Nephron progenitor cell (in vitro differentiated cells): ENCODE measurements around the gene IFT52.

Source experiments
- DNase-seq: peaks from one replicate; pipeline ENCODE4 v3.0.0; 2021
- H3K27ac Mint-ChIP-seq: 2 replicates; pipeline ENCODE4 v1.8.0; 2021; ENCODE audit warnings: mild to moderate bottlenecking, moderate library complexity, mixed read lengths
- H3K27me3 Mint-ChIP-seq: 2 replicates; pipeline ENCODE4 v1.8.0; 2021; ENCODE audit warnings: mild to moderate bottlenecking, low read depth, mixed read lengths; ENCODE audit not compliant: poor library complexity
- H3K36me3 Mint-ChIP-seq: 2 replicates; pipeline ENCODE4 v1.8.0; 2021; ENCODE audit warnings: low read depth, mixed read lengths
- H3K4me1 Mint-ChIP-seq: 2 replicates; pipeline ENCODE4 v1.8.0; 2021; ENCODE audit warnings: mixed read lengths
- H3K4me3 Mint-ChIP-seq: 2 replicates; pipeline ENCODE4 v1.8.0; 2021; ENCODE audit warnings: mild to moderate bottlenecking, moderate library complexity, mixed read lengths
- H3K9me3 Mint-ChIP-seq: 2 replicates; pipeline ENCODE4 v1.8.0; 2021; ENCODE audit warnings: mild to moderate bottlenecking, moderate library complexity, mixed read lengths
- CTCF ChIP-seq: fragments of 200-600 bp; sonication (generic); IDR thresholded peaks from 2 replicates; pipeline ENCODE4 v1.5.0; 2021; ENCODE audit warnings: antibody characterized with exemption

IFT52 gene

GRCh38 chr20:43694763-43695162 lies 104.0 kb downstream of the IFT52 start:
- no peak overlapping the region for H3K4me3 Mint-ChIP-seq
- peaks cover 17% of the 10 kb centered on the region for H3K36me3 Mint-ChIP-seq
- TF ChIP-seq CTCF, result no peak
- H3K27ac Mint-ChIP-seq, result no peak overlapping the region
- DNase-seq, result no peak
- no peaks in the 10 kb centered on the region for H3K27me3 Mint-ChIP-seq
- H3K9me3 Mint-ChIP-seq, result no peaks in the 10 kb centered on the region
- no peaks in the 10 kb centered on the region for H3K4me1 Mint-ChIP-seq

- Mint-ChIP-seq H3K9me3 (no peaks in the 10 kb centered on the region), H3K36me3 (peaks cover 17% of the 10 kb centered on the region), H3K27me3 (no peaks in the 10 kb centered on the region), H3K27ac (peak overlapping the region; percentile 48), H3K4me3 (no peak overlapping the region), H3K4me1 (no peaks in the 10 kb centered on the region)
- no peak for DNase-seq
- TF ChIP-seq CTCF, result no peak
These were observed 104.8 kb downstream of the IFT52 start for GRCh38 chr20:43695571-43695970.
